PC-9 (cell line): ENCODE measurements around the gene ZNF396. TPM values are rescaled to one million over a fixed set of nuclear protein-coding genes. Genes with fewer than 3 reads are reported as not detected.

Experiments
- BruUV-seq: library from RNA; stranded (reverse); fragments of 400-500 nt; replicated peaks from 2 replicates; lab custom pipeline; 2021; lab: Mats Ljungman, UMichigan
- CTCF ChIA-PET: fragments of 300-600 bp; sonication (Branson Sonifier 250); formaldehyde crosslinking; loops from one replicate; lab custom pipeline; 2022; ENCODE audit warnings: antibody characterized with exemption; lab: Charles Lee
- POLR2A ChIA-PET: fragments of 300-600 bp; sonication (Branson Sonifier 250); formaldehyde crosslinking; loops from one replicate; lab custom pipeline; 2022; ENCODE audit warnings: antibody characterized with exemption; ENCODE audit not compliant: unreplicated experiment; lab: Charles Lee
- DNase-seq, 2 experiments: peaks; one replicate each; pipeline versions ENCODE4 v3.0.0 to v3.0.0-alpha.2; 2015 to 2022; ENCODE audit warnings: mixed read lengths in 1 of 2
- H2AFZ ChIP-seq: fragments of 200-600 bp; sonication (generic); 2 replicates; pipeline ENCODE4 v1.8.1; 2017; ENCODE audit warnings: antibody characterized with exemption
- H3F3A ChIP-seq: fragments of 200-600 bp; sonication (generic); 2 replicates; pipeline ENCODE4 v1.8.1; 2017; ENCODE audit warnings: antibody characterized with exemption, mild to moderate bottlenecking, low read depth; ENCODE audit not compliant: insufficient read depth
- H3K27ac ChIP-seq: fragments of 200-600 bp; sonication (generic); 2 replicates; pipeline ENCODE4 v1.6.1; 2016; ENCODE audit warnings: mixed run types
- H3K27me3 ChIP-seq: fragments of 200-600 bp; sonication (generic); 2 replicates; pipeline ENCODE4 v1.6.1; 2016; ENCODE audit warnings: low read depth, mixed run types; ENCODE audit not compliant: insufficient read depth
- H3K36me3 ChIP-seq: fragments of 200-600 bp; sonication (generic); 2 replicates; pipeline ENCODE4 v1.6.1; 2016; ENCODE audit warnings: low read depth, mixed run types
- H3K4me1 ChIP-seq: fragments of 200-600 bp; sonication (generic); replicated peaks from 2 replicates; pipeline ENCODE4 v1.6.1; 2016; ENCODE audit warnings: mixed run types; ENCODE audit not compliant: insufficient read depth
- H3K4me2 ChIP-seq: fragments of 200-600 bp; sonication (generic); 2 replicates; pipeline ENCODE4 v1.6.1; 2017; ENCODE audit warnings: mixed run types
- H3K4me3 ChIP-seq: fragments of 200-600 bp; sonication (generic); 2 replicates; pipeline ENCODE4 v1.6.1; 2016; ENCODE audit warnings: mixed run types
- H3K79me2 ChIP-seq: fragments of 200-600 bp; sonication (generic); 2 replicates; pipeline ENCODE4 v1.6.1; 2017; ENCODE audit warnings: low read depth, mixed run types
- H3K9me2 ChIP-seq: fragments of 200-600 bp; sonication (generic); 2 replicates; pipeline ENCODE4 v1.8.1; 2017; ENCODE audit warnings: mild to moderate bottlenecking; ENCODE audit not compliant: insufficient read depth
- H3K9me3 ChIP-seq: fragments of 200-600 bp; sonication (generic); 2 replicates; pipeline ENCODE4 v1.8.1; 2016; ENCODE audit warnings: low read depth; ENCODE audit not compliant: insufficient read depth
- H4K20me1 ChIP-seq: fragments of 200-600 bp; sonication (generic); 2 replicates; pipeline ENCODE4 v1.8.1; 2017; ENCODE audit not compliant: insufficient read depth
- CTCF ChIP-seq: fragments of 200-600 bp; sonication (generic); conservative IDR thresholded peaks from 2 replicates; pipeline ENCODE4 v1.6.1; 2017; ENCODE audit warnings: mixed run types, antibody characterized with exemption, mild to moderate bottlenecking, moderate library complexity
- EZH2 ChIP-seq: fragments of 200-600 bp; sonication (generic); IDR thresholded peaks from 2 replicates; pipeline ENCODE4 v1.8.0; 2017; ENCODE audit warnings: antibody characterized with exemption, low read depth
- intact Hi-C: fragments of 100-400 bp; cut with micrococcal nuclease; formaldehyde crosslinking; loops from one replicate; pipeline ENCODE4 v1.10.0; 2022; ENCODE audit not compliant: unreplicated experiment
- total RNA-seq: library from RNA; stranded (reverse); gene quantifications from 2 replicates; pipeline ENCODE4 v1.2.3, GENCODE V29; 2021

The ZNF396 gene
- total RNA-seq, 1 experiment from 2014 or later = 1.9 TPM

DNA sequence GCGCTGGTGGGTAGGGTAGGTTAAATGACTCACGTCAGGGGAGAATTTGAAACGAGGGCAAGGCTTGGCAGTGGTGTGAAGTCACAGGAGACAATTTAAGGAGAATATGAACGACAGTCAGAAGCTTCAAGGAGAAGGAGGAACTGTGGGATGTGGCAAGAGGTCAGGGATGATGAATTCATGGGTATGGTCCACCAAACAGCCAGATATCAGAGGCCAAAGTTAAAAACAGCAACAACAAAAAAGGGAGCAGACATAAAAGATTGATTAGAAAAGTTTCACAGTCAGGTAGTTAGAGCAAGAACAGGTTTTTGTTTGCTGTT is 1.4 kb upstream of the ZNF396 start:
- DNase-seq = no peak
- BruUV-seq = no TSS peak
- Histone ChIP-seq H3K9me2 (no peaks in the 10 kb centered on the region), H3K27me3 (no peaks in the 10 kb centered on the region), H3K79me2 (no peaks in the 10 kb centered on the region), H3K9me3 (no peaks in the 10 kb centered on the region), H3K4me2 (no peak overlapping the region), H3K36me3 (no peaks in the 10 kb centered on the region), H3K27ac (no peak overlapping the region), H3K4me1 (no peaks in the 10 kb centered on the region), H4K20me1 (no peaks in the 10 kb centered on the region), H3K4me3 (no peak overlapping the region), H2AFZ (no peak overlapping the region), H3F3A (no peaks in the 10 kb centered on the region)
- CTCF ChIA-PET = no interaction called here
- intact Hi-C loops = no loop called here
- POLR2A ChIA-PET = no interaction called here
- TF ChIP-seq CTCF = no peak
- no peak for TF ChIP-seq EZH2

DNA sequence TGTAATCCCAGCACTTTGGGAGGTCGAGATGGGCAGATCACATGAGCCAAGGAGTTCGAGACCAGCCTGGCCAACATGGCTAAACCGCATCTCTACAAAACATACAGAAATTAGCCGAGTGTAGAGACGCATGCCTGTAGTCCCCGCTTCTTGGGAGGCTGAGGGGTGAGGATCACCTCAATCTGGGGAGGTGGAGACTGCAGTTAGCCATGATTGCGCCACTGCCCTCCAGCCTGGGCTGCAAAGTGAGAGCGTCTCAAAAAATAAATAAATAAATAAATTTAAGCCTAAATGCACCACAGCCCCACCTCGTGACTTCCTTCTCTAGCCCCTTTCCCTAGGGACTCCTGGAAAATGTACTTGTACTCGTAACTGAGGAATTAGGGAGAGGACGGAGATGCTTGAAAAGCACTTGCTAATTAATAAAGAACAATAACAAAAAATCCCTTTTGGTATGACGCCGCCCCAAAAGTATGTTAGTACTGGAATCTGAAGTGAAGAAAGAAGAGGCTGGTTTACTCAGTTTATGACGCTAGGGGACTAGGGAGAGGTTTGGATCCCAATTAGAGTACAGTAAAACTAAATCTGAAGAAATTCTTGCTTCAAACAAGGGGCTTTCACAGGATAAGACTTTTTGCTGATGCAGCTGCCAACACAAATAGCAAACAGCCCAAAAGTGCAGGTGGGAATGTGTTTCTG is 887 bp upstream of the ZNF396 start:
- H3K9me2 ChIP-seq = no peaks in the 10 kb centered on the region
- no peaks in the 10 kb centered on the region for H3K27me3 ChIP-seq
- CTCF ChIA-PET = no interaction called here
- POLR2A ChIA-PET = no interaction called here
- DNase-seq = no peak
- peak overlapping the region; percentile 65; the same call in 1 of the 2 replicates for H3K4me2 ChIP-seq
- H2AFZ ChIP-seq = no peak overlapping the region
- H3K27ac ChIP-seq = no peak overlapping the region
- intact Hi-C loops = no loop called here
- no peak overlapping the region for H3K4me3 ChIP-seq
- no peak for TF ChIP-seq CTCF
- no peaks in the 10 kb centered on the region for H3F3A ChIP-seq
- H3K79me2 ChIP-seq = no peaks in the 10 kb centered on the region
- no peaks in the 10 kb centered on the region for H4K20me1 ChIP-seq
- BruUV-seq = no TSS peak
- no peaks in the 10 kb centered on the region for H3K36me3 ChIP-seq
- H3K4me1 ChIP-seq = no peaks in the 10 kb centered on the region
- H3K9me3 ChIP-seq = no peaks in the 10 kb centered on the region

DNA sequence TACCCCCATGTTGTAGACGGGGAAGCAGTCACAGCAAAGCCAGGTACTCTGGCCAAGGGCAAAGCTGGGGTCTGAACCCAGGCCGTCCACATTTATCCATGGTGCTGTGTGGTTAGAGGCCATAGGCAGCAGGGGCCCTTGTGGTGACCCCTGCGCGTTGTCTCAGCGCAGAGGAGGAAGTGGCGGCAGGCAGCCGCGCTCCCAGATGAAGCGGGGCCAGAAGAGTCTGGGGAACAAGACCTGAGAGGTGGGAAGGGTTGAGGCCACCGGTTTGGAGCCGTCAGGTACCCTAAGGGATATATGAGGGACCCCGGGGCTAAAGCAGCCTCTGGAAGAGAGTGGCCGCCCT is 770 bp downstream of the ZNF396 start:
- Histone ChIP-seq H3K36me3 (no peaks in the 10 kb centered on the region), H3K79me2 (no peaks in the 10 kb centered on the region), H3K9me3 (no peaks in the 10 kb centered on the region), H2AFZ (peak overlapping the region; percentile 88), H3K4me2 (peak overlapping the region; percentile 65), H3K4me3 (peak overlapping the region; percentile 64; the same call in 1 of the 2 replicates), H3K27ac (no peak overlapping the region), H3K4me1 (no peaks in the 10 kb centered on the region), H3K9me2 (no peaks in the 10 kb centered on the region), H4K20me1 (no peaks in the 10 kb centered on the region), H3K27me3 (no peaks in the 10 kb centered on the region), H3F3A (no peaks in the 10 kb centered on the region)
- POLR2A ChIA-PET = no interaction called here
- CTCF ChIA-PET = no interaction called here
- no TSS peak for BruUV-seq
- no peak for DNase-seq
- intact Hi-C loops = no loop called here
- TF ChIP-seq CTCF (no peak), EZH2 (no peak)
